ENCODE data around the gene BAK1.

- TF ChIP-seq EP300 (IDR thresholded peaks at IDR 0.05) (no peak), CTCF (IDR thresholded peaks at IDR 0.05) (no peak)
These were observed 15.1 kb upstream of the BAK1 start for GRCh38 chr6:33595001-33595846.

Data from suprapubic skin (tissue), 3 donors.